ELF-1 (cell line): ENCODE measurements around the gene STX18.
A peak's percentile ranks its signal among the peaks of the same experiment; 100 is the strongest.

ENCODE experiments used
- DNase-seq: peaks from one replicate; pipeline ENCODE4 v3.0.0-alpha.2; 2016; ENCODE audit warnings: low read depth, low spot score

Gene STX18

GRCh38 chr4:4406455-4407298 lies 135.2 kb downstream of the STX18 start:
- DNase-seq: peak; percentile 64

GRCh38 chr4:4405358-4405962 lies 136.4 kb downstream of the STX18 start:
- no peak for DNase-seq

GRCh38 chr4:4402966-4403365 lies 138.9 kb downstream of the STX18 start:
- DNase-seq: no peak

- no peak for DNase-seq
Measured at GRCh38 chr4:4401036-4401435, 140.8 kb downstream of the STX18 start.

GRCh38 chr4:4398430-4398829 lies 143.4 kb downstream of the STX18 start:
- no peak for DNase-seq

- DNase-seq: no peak
Measured at GRCh38 chr4:4397441-4397819, 144.4 kb downstream of the STX18 start.

- no peak for DNase-seq
Measured at GRCh38 chr4:4396628-4397440, 145.0 kb downstream of the STX18 start.

GRCh38 chr4:4395849-4396627 lies 145.8 kb downstream of the STX18 start:
- peak; percentile 71 for DNase-seq

GRCh38 chr4:4395371-4395770 lies 146.5 kb downstream of the STX18 start:
- DNase-seq: no peak

GRCh38 chr4:4394644-4395043 lies 147.2 kb downstream of the STX18 start:
- DNase-seq: no peak

- DNase-seq: no peak
Measured at GRCh38 chr4:4392501-4393183, 149.2 kb downstream of the STX18 start.

- no peak for DNase-seq
Measured at GRCh38 chr4:4391866-4392265, 150.0 kb downstream of the STX18 start.

GRCh38 chr4:4390515-4391240 lies 151.2 kb downstream of the STX18 start:
- no peak for DNase-seq

GRCh38 chr4:4390046-4390445 lies 151.8 kb downstream of the STX18 start:
- DNase-seq: no peak

- DNase-seq: no peak
Measured at GRCh38 chr4:4388836-4389575, 152.8 kb downstream of the STX18 start.

GRCh38 chr4:4388311-4388790 lies 153.5 kb downstream of the STX18 start:
- DNase-seq: no peak

- no peak for DNase-seq
Measured at GRCh38 chr4:4387531-4388310, 154.1 kb downstream of the STX18 start.

GRCh38 chr4:4386736-4387392 lies 155.0 kb downstream of the STX18 start, which contains the start of gene NSG1:
NSG1 (plus strand) TSS chr4:4387102; CDS start chr4:4387630, 528 bp downstream.
- DNase-seq: no peak
